ENCODE measurements around the gene MACF1. TPM values are rescaled to one million over a fixed set of nuclear protein-coding genes. Genes with fewer than 3 reads are reported as not detected.

The MACF1 gene
- total RNA-seq, 1 donor from 2014 or later, result 185 TPM

DNA sequence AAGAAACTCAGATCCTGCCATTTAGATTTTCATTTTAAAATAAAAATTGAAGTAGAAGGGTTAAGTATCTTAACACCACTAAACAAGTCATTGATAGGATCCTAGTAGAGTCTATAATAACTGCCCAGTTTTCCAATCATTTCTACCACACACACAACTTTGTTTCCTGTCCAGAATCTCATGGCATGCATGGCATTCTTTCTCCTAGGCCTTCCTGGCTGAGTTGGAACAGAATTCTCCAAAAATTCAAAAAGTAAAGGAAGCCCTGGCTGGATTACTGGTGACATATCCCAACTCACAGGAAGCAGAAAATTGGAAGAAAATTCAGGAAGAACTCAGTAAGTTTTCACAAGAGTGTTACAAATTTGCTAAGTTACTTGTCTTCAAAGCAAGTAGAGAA is 175.5 kb downstream of the MACF1 start:
- DNase-seq (ENCODE audit: low read depth, low spot score), result no peak
- Mint-ChIP-seq H3K4me1 (no peaks in the 10 kb centered on the region), H3K9me3 (no peaks in the 10 kb centered on the region), H3K4me3 (no peak overlapping the region), H3K27me3 (ENCODE audit: low read depth) (no peaks in the 10 kb centered on the region), H3K27ac (ENCODE audit: unreplicated experiment) (no peak overlapping the region), H3K36me3 (ENCODE audit: low read depth) (peaks cover 8% of the 10 kb centered on the region)
- TF ChIP-seq, protein P1, sequence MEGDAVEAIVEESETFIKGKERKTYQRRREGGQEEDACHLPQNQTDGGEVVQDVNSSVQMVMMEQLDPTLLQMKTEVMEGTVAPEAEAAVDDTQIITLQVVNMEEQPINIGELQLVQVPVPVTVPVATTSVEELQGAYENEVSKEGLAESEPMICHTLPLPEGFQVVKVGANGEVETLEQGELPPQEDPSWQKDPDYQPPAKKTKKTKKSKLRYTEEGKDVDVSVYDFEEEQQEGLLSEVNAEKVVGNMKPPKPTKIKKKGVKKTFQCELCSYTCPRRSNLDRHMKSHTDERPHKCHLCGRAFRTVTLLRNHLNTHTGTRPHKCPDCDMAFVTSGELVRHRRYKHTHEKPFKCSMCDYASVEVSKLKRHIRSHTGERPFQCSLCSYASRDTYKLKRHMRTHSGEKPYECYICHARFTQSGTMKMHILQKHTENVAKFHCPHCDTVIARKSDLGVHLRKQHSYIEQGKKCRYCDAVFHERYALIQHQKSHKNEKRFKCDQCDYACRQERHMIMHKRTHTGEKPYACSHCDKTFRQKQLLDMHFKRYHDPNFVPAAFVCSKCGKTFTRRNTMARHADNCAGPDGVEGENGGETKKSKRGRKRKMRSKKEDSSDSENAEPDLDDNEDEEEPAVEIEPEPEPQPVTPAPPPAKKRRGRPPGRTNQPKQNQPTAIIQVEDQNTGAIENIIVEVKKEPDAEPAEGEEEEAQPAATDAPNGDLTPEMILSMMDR (conservative IDR thresholded peaks at IDR 0.05), result no peak

DNA sequence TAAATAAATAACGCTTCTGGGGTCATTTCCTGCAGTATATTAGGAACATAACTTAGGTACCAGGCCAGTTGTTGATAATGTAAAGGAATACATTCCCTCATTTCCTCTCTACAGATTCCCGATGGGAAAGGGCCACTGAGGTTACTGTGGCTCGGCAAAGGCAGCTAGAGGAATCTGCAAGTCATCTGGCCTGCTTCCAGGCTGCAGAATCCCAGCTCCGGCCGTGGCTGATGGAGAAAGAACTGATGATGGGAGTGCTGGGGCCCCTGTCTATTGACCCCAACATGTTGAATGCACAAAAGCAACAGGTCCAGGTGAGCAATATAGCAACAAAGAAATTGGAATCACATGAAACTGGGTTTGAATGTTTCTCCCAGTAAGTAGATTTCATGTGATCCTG is 177.3 kb downstream of the MACF1 start:
- Mint-ChIP-seq H3K4me3 (no peak overlapping the region), H3K36me3 (ENCODE audit: low read depth) (peaks cover 17% of the 10 kb centered on the region), H3K27me3 (ENCODE audit: low read depth) (no peaks in the 10 kb centered on the region), H3K4me1 (no peaks in the 10 kb centered on the region), H3K9me3 (no peaks in the 10 kb centered on the region), H3K27ac (ENCODE audit: unreplicated experiment) (no peak overlapping the region)
- TF ChIP-seq, protein P1 (conservative IDR thresholded peaks at IDR 0.05), result no peak
- no peak for DNase-seq (ENCODE audit: low read depth, low spot score)

DNA sequence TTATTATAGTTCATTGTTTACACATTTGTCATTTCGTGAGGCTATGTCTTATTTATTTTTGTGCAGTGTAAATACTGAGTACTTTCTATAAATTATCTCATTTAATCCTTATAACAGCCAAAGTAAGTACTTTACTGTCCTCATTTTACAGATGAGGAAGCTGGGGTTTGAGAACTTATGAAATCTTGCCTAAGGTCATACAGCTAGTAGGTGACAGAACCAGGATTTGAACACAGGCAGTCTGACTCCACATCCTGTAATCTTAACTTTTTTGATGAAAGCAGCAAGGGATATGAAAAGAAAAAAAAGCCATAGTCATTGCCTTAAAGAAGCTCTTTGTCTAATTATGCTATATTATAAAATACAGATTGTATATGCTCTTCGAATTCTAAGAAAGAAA is 179.8 kb downstream of the MACF1 start:
- Mint-ChIP-seq H3K36me3 (ENCODE audit: low read depth) (peaks cover 23% of the 10 kb centered on the region), H3K4me1 (no peaks in the 10 kb centered on the region), H3K9me3 (no peaks in the 10 kb centered on the region), H3K4me3 (no peak overlapping the region), H3K27me3 (ENCODE audit: low read depth) (no peaks in the 10 kb centered on the region), H3K27ac (ENCODE audit: unreplicated experiment) (no peak overlapping the region)
- TF ChIP-seq, protein P1 (conservative IDR thresholded peaks at IDR 0.05), result no peak
- no peak for DNase-seq (ENCODE audit: low read depth, low spot score)

DNA sequence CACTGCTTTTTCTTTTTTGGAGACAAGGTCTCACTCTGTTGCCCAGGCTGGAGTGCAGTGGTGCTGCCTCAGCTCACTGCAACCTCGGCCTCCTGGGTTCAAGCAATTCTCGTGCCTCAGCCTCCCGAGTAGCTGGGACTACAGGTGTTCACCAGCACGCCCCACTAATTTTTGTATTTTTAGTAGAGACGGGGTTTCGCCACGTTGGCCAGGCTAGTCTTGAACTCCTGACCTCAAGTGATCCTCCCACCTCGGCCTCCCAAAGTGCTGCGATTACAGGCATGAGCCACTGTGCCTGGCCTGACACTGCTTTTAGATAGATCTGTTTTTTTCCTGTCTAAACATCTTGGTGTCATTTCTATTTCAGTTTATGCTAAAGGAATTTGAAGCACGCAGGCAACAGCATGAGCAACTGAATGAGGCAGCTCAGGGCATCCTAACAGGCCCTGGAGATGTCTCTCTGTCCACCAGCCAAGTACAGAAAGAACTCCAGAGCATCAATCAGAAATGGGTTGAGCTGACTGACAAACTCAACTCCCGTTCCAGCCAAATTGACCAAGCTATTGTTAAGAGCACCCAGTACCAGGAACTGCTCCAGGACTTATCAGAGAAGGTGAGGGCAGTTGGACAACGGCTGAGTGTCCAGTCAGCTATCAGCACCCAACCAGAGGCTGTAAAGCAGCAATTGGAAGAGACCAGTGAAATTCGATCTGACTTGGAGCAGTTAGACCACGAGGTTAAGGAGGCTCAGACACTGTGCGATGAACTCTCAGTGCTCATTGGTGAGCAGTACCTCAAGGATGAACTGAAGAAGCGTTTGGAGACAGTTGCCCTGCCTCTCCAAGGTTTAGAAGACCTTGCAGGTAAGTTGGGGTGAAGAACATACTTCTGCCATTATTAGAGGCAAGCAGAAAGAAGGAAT is 180.8 kb downstream of the MACF1 start:
- no peak for DNase-seq (ENCODE audit: low read depth, low spot score)
- no peaks in the 10 kb centered on the region for H3K4me1 Mint-ChIP-seq
- no peaks in the 10 kb centered on the region for H3K9me3 Mint-ChIP-seq
- no peak overlapping the region for H3K4me3 Mint-ChIP-seq
- no peaks in the 10 kb centered on the region for H3K27me3 Mint-ChIP-seq (ENCODE audit: low read depth)
- peaks cover 23% of the 10 kb centered on the region for H3K36me3 Mint-ChIP-seq (ENCODE audit: low read depth)
- TF ChIP-seq, protein P1 (conservative IDR thresholded peaks at IDR 0.05), result no peak
- peak overlapping the region; percentile 50 for H3K27ac Mint-ChIP-seq (ENCODE audit: unreplicated experiment)

GRCh38 chr1:39386997-39387396 is 182.5 kb downstream of the MACF1 start:
- TF ChIP-seq, protein P1 (conservative IDR thresholded peaks at IDR 0.05), result no peak
- DNase-seq (ENCODE audit: low read depth, low spot score), result no peak
- Mint-ChIP-seq H3K27ac (ENCODE audit: unreplicated experiment) (no peak overlapping the region), H3K4me3 (no peak overlapping the region), H3K9me3 (no peaks in the 10 kb centered on the region), H3K4me1 (peaks cover 9% of the 10 kb centered on the region), H3K36me3 (ENCODE audit: low read depth) (peaks cover 21% of the 10 kb centered on the region), H3K27me3 (ENCODE audit: low read depth) (no peaks in the 10 kb centered on the region)
